ENCODE measurements around the gene TEDDM1.

DNA sequence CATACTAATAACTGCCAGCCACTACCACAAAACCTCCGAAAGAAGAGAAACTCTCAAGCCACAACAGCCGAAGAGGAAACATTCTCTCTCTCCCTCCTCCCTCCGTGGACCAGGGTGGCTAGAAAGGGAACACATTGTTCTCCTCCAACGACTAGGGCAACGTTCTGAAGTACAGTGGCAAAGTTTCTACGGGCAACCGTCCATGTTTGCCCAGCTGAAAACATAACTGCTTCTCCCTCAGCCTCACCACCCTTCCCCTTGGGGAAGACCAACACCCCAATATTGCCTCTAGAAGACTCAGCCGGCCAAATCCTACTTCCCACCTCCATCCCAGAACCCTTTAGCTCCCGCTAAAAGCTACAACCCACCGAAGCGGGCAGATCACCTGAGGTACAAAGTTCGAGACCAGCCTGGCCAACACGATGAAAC is 10.8 kb downstream of the TEDDM1 start:
- TF ChIP-seq, protein P1, sequence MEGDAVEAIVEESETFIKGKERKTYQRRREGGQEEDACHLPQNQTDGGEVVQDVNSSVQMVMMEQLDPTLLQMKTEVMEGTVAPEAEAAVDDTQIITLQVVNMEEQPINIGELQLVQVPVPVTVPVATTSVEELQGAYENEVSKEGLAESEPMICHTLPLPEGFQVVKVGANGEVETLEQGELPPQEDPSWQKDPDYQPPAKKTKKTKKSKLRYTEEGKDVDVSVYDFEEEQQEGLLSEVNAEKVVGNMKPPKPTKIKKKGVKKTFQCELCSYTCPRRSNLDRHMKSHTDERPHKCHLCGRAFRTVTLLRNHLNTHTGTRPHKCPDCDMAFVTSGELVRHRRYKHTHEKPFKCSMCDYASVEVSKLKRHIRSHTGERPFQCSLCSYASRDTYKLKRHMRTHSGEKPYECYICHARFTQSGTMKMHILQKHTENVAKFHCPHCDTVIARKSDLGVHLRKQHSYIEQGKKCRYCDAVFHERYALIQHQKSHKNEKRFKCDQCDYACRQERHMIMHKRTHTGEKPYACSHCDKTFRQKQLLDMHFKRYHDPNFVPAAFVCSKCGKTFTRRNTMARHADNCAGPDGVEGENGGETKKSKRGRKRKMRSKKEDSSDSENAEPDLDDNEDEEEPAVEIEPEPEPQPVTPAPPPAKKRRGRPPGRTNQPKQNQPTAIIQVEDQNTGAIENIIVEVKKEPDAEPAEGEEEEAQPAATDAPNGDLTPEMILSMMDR (conservative IDR thresholded peaks at IDR 0.05; ENCODE audit: low read length) = no peak
- no peak for TF ChIP-seq EZH2phosphoT487 (IDR thresholded peaks at IDR 0.05; ENCODE audit: borderline replicate concordance, low read depth, low read length)
